CD4-positive, alpha-beta T cell treated with Interleukin-6 for 4 hours (primary cell): ENCODE results near the gene GXYLT2.
"Not testable (repeated sequence)": the region's sequence is repeated elsewhere in the genome, so short reads cannot be mapped to it uniquely, and the experiment has no call there.

Source experiments
- DNase-seq: peaks from one replicate; pipeline ENCODE4 v3.0.0-alpha.2; 2020; ENCODE audit warnings: mixed read lengths

Gene GXYLT2

DNA sequence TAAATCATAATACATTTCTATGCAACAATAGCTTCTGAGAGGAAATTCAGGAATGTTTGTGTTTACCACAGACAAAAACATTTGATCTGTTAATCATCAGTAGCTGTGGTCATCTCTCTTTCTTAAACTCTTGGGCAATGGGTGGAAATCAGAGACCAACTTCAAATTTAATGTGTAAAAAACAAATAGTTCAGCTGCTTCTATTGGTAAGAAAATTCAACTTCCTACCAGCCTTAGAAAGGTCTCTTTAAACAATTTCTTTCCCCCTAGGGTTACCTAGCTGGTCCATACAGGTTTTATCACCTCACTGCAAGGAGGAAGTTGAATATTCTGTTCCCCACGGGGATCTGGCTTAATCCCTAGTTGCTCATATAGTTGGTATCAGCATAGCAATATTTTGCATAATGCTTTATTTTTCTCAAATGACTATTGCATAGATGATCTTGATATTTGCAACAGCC is 88.5 kb downstream of the GXYLT2 start:
- DNase-seq, result no peak

DNA sequence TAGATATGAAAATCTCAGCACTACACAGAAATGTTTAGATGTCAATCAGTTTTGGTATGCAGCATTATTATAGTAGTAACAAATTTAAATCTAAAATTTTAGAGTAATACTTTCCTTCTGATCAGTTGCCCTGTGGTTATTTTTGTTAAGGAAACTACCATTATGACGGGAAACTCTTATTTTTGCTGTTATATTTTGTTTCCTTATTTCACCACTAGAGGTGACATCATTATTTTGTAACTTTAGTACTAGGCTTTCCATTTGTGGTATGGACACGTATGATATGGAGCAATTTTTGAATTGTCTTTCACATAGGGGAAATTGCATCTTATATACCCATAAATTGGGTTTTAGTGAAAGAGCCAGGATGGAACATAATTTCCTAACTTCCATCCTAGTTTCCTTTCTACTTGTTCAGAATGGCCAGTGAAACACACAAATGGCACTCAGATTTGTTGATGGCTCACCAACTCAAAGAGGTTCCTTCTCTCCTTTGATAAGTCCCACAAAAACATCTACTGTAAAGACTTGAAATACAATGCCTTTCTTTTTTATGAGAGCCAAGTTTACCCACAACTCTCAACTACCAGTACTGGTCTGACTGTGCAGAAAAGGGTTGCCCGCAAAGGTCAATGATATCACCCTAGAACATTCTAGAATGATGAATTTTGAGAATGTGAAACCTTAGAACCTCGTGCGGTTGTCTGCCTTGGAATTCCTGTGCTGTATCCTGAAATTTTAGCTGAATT is 89.4 kb downstream of the GXYLT2 start:
- no peak for DNase-seq

DNA sequence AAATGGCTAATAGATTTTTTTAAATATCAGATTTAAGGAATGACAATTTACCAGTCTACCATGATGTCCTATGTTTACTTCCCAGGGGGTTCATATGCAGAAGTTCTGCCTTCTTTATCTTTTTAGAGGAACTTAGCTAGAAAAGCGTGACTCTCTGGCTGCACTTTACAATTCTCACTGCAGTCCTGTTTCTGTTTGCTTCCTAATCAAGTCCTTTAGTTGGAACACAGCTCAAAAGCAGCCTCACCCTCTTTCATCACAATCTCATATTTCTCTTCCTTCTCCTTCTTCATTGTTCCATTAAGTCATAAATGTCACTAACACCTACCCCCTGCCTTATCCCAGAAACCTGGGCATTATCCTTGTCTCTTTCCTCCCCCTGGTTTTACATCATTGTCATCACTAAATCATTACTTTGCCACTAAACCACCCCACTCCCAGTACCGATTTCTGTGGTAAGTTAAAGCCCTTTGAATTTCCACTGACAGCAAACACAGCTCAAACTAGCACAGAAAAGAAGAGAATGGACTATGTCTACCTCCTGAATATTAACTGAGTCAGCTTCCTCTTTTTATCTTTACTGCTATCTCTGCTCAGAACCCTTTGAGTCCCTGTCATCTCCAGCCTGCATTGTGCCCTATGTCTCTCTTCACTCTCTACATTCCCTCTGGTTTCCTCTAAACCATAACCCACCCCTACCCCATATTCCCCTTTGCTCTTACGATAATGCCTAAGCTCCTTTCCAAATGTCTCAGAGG is 94.9 kb downstream of the GXYLT2 start:
- DNase-seq, result no peak

DNA sequence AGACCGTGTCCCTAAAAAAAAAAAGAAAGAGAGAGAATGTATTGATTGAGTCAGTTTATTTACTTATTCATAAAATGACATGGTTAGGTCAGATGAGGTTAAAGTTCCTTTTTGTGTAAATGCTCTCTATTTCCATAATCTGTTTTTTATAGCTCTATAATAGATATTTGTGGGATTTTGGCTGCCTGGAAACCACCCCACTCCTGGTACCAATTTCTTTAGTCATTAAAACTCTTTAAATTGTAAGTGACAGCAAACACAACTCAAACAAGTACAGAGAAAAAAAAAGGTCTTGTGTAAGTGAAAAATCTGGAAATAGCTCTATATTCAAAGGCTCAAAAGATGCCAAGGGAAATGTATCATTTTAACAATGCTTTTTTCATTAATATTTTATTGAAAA is 97.7 kb downstream of the GXYLT2 start:
- no peak for DNase-seq

DNA sequence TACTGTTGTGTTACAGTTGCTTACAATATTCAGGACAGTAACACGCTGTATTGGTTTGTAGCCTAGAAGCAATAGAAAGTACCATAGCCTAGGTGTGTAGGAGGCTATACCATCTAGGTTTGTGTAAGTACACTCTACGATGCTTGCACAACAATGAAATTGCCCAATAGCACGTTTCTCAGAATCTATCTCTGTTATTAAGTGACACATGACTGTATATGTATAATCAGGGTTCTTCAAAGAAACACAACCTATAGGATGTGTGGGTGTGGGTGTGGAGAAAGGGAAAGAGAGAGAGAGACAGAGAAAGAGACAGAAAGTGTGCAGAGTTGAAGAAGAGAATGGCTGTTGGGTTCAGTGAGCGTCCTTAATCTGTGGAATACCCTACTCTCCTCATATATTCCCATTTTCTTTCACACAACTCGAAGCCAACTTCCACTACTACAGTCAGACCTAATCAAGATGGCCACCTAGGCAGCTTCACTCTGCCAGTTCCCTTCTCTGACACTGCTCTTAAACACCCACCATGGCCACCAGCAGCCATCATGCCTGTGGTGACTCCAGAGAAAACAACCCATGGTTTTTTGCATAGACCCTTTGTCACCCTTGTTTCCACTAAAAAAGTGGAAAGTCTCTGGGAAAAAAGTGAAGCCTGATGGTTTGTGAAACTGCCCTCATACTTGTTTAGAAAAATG is 103.0 kb downstream of the GXYLT2 start:
- DNase-seq, result no peak

DNA sequence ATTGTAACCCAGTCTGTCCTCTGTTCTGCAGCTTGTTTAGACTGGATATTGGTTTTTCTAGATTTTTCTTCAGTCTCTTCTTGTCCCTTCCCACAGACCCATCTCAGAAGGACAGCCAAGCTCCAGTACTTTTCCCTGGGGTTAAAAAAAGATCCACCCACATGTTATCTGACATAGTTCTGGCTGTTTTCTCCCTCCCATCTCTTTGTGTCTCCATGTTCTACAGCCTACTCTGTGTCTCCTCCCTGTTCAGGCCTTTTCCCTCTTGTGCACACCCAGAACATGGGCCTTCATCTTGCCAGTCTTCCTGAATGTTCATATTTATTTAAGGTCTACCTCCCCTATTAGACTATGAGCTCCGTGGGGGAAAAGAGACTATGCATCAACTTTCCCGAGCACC is 103.7 kb downstream of the GXYLT2 start:
- no peak for DNase-seq

DNA sequence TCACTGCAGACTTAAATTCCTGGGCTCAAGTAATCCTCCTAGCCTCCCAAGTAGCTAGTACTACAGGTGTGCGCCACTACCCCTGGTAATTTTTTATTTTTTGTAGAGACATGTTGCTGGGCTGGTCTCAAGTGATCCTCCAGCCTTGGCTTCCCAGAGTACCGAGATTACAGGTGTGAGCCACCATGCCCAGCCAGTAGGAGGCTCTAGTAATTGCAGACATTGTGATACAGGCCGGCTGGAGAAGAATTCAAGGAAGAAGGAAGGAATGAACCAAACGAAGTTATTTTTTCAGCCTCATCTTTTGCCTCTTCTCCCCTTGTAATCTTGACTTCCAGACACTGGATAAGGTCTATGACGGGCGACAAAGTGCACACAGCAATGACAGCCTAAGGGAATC is 105.5 kb downstream of the GXYLT2 start:
- no peak for DNase-seq

DNA sequence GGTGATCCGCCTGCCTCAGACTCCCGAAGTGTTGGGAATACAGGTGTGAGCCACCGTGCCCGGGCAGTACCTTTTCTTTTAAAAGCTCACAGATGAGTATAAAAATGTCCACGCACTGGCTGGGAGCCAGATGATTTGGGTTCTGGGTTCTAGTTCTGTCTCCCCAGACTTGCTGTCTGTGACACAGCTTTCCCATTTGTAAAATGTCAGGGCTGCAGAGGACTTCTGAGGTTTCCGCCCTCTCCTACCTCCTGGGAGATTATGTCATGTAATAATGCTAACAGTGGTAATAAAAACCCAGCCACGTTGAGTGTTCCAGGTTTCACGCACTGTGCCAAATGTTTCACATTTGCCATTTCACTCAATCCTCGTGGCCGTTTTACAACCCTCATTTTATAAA is 107.5 kb downstream of the GXYLT2 start:
- no peak for DNase-seq

DNA sequence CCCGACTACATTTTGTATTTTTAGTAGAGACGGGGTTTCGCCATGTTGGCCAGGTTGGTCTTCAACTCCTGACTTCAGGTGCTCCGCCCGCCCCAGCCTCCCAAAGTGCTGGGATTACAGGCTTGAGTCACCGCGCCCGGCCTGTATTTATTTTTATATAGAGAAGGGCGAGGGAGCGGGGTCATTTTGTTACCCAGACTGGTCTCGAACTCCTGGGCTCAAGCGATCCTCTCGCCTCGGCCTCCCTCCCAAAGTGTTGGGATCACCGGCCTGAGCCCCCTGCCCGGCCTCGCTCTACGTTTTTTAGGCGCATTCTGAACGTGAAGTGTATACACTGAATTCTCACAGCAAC is 108.3 kb downstream of the GXYLT2 start:
- peak; percentile 8 for DNase-seq

DNA sequence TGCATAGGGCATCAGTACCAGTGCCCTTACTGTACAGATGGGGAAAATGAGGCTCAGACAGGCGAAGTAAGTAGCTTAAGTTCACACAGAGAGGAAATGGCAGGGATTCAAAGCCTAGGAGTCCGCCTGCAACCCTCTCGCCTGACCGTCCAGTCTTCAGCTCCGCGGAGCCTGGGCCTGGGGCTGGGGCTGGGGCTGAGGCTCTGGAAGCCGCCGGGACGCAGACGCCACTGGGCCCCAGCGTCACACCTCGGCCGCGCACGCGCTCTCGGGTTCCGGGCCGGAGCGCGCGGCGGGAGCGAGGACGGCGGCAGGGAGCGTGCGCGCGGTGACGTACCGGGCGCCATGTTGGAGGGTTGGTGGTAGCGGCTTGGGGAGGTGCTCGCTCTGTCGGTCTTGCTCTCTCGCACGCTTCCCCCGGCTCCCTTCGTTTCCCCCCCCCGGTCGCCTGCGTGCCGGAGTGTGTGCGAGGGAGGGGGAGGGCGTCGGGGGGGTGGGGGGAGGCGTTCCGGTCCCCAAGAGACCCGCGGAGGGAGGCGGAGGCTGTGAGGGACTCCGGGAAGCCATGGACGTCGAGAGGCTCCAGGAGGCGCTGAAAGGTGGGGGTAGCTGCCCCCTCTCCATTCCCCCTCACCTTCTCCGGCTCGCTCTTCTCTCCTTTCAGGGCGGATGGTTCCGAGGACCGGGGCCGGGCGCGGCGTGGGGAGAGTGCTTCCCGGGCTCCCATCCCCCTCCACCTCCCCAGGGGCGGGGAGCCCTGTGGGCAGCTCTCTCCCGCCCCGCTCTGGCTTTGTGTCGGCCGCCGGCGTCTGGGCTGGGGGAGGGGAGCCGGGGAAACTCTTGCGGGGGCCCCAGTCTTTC is 108.9 kb downstream of the GXYLT2 start, which contains the start of gene PPP4R2:
Gene PPP4R2, plus strand, starts transcription at position 339 of the 861 bp plus-strand sequence. Its CDS starts 227 bp downstream, at position 566.
- peak; percentile 90 for DNase-seq

DNA sequence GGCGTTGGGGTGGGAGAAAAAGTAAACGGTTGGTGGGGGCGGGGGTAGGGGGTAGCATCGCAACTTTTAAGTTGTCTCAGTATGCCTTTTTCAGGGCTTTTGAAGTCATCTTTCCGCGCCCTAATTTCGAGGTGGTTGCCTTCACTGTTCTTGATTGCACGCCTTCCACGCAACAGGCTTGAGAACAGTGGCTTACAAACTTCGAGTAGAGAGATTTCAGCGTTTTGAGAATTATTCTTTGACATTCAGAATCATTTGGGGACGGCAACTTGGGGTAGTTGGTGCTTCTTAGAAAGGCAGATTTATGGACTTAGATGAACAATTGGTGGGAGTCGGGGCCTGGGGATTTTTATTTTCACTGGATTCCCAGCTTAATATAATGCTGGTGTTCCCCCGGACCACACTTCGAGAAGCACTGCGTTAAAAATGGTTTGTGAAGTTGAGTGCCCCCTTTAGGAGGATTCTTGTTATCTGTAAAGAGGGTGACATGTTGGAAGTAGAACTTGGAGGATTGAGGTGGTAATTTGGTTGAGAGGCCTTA is 109.6 kb downstream of the GXYLT2 start:
- no peak for DNase-seq

DNA sequence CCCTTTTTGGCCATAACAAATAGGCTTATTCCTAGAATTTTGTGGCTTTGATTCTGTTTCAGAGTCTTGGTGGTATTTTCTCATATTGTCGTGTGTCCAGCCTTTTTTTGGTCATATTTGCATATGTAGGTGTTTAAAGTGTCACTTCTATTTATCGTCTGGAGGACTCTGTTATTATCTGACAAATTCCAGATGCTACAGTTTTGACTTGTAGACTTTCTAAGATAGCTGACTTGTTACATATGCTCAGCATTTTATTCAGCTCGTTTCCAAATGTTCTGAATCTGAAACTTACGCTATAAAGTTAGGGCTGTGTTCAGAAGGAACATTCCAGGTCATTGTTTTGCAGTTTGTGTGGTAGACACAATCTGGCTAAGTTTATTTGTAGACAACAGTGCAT is 110.6 kb downstream of the GXYLT2 start:
- no peak for DNase-seq

DNA sequence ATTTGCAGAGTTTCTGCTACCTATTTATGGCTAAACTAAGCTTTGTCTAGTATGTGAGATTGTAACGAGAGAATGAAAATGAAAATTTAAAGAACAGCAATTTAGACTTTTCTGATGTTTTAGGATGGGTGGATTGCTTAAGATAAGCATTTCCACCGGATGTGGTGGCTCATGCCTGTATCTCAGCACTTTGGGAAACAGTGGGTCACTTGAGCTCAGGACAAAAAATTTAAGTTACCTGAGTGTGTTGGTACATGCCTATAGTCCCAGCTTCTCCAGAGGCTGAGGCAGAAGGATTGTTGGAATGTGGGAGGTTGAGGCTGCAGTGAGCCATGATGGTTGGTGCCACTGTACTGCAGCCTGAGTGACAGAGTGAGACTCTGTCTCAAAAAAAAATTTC is 112.1 kb downstream of the GXYLT2 start:
- DNase-seq, result peak; percentile 31

DNA sequence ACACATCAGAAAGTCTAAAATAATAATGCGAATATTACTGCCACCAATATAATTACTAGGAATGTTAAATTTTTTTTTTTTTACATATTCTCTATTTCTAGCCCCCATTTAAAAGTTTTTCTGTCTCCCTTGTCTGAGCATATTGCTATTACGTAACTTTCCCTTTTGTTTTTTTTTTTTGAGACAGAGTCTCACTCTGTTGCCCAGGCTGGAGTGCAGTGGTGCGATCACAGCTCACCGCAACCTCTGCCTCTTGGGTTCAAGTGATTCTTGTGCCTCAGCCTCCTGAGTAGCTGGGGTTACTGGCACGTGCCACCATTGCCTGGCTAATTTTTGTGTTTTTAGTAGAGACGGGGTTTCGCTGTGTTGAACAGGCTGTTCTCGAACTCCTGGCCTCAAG is 115.2 kb downstream of the GXYLT2 start:
- DNase-seq, result not testable (repeated sequence)

DNA sequence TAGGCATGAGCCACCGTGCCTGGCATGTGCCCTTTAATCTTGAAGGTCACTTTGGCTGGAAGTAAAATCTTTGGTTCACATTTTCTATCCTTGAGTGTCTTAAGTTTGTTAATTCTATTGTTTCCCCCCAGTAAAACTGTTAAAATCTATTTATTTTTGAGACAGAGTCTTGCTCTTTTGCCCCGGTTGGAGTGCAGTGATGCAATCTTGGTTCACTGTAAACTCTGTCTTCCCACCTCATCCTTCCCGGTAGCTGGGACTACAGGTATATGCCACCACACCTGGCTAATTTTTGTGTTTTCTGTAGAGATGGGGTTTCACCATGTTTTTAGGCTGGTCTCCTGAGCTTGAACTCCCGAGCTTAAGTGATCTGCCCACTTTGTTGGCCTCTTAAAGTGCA is 116.5 kb downstream of the GXYLT2 start:
- no peak for DNase-seq

DNA sequence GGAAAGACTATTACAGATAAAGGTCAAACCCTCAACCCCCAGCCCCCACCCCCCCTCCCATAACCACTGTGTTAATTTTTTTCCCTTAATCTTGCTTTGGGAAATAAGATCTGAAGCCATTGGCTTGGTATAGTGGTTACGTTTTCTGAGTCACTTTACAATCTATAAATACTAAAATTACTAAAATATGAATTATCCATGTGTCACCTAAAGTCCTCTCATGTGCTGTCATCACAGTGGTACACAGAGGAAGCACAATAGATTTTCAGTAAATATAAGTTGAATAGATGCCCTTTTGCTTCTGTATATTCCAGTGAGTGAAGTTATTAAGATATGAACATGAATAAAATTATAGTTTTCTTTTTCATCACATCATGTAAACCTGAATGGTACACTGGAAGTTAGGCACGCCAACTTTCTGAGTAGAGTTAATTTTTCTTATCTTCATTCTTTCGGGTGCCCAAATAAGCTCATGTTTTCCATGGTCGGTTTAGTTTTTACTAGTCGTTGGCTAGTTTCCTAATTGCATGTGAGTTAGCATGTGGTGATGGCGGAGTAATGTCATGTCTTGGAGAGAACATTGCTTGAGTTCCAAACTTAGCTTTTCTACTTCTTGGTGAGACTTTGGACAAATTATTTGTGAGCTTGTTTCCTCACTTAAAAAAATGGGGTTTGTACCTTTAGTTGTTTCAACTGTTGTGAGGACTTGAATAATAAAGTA is 120.3 kb downstream of the GXYLT2 start:
- no peak for DNase-seq

DNA sequence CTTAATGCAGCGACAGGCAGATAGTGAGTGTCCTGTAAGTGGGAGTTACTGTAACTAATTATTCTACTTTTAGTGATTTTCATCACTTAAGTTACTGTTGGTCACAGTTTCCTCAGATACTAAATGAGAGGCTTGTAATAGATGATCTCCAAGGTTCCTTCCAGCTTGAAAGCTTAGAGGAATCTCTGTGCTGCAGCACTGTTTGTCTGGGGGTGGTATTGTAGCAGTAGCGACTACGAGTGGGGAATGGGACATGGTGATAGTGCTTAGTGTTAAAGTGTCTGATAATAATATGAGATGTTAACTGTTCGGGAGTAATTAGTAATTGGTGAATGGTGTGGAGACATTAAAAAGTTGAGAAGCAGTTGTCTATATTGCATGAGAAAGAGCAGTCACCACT is 121.2 kb downstream of the GXYLT2 start:
- DNase-seq, result no peak

DNA sequence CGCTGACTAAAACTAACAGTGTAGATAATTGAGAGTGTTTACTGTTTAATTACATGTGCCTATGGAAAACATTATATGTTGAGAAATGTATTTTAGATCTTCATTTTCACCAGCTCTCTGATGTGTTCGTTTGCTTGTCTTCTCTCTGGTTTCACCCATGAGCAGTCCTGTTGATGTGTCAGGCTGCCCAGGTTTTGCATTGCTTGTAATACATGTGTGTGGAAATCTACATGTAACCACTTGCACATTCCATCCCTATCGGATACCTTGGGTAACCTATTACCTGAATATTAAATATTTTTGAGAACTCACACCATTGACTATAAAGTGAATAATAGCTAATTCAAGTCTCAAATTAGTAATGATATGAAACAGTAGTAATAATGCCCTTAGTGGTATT is 121.9 kb downstream of the GXYLT2 start:
- DNase-seq, result no peak

DNA sequence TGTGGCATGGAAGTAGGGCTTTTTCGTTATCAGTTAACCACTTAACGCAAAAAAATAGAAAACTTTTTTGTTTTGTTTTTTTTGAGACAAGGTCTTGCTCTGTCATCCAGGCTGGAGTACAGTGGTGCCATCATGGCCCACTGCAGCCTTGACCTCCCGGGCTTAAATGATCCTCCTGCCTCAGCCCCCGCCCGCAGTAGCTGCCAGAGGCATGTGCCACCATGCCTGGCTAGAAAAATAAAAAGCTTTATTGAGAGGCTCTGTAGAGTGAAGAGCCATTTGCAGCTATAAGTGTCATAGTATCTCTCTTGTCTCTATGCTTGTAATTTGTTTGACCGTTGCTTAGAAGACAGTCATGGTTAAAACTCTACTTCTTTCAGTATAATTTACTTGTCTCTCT is 122.3 kb downstream of the GXYLT2 start:
- DNase-seq, result no peak

DNA sequence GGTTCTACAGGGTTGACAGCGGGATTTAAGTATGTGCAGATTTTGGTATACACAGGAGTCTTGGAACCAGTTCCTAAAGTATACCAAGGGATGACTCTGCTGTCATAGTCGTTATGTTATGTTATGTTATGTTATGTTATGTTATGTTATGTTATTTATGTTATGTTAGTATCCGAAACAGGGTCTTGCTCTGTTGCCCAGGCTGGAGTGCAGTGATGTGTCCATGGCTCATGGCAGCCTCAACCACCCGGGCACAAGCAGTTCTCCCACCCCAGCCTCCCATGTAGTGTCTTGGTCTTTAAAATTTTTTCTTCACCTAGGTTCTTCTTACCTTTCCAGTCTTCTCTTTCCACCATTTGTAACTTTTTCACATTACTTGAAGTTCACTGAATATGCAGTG is 130.5 kb downstream of the GXYLT2 start:
- DNase-seq, result no peak

DNA sequence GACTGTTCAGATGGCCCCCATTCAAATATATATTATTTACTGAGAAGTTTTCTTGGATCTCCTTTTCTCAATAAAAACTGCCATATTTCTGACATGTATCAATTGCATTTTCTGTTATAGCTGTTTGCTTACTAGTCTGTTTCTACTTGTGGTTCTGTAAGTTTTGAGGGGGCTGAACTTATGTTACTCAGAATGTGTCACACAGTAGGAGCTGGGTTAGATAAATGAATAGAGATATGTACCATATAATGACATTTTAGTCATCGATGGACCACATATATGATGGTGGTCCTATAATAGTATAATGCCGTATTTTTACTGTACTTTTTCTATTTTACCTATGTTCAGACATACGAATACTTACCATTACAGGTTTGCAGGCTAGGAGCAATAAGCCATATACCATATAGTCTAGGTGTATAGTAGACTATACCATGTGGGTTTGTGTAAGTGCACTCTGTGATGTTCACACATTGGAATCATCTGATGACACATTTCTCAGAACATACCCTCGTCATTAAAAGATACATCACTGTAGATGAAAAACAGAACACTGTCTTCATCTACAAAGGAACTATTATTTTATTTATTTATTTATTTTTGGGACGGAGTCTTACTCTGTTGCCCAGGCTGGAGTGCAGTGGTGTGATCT is 131.1 kb downstream of the GXYLT2 start:
- no peak for DNase-seq
